Measurements from ENCODE around the gene SPOCK1. TPM values are rescaled to one million over a fixed set of nuclear protein-coding genes. Genes with fewer than 3 reads are reported as not detected.

Gene SPOCK1
- total RNA-seq, 2 experiments from 2014 or later = not detected

GRCh38 chr5:137155261-137156000, 343.7 kb downstream of the SPOCK1 start:
- H3K4me1 Mint-ChIP-seq (ENCODE audit: low read depth) = no peaks in the 10 kb centered on the region
- ChIA-PET POLR2A (no interaction called here), CTCF (no interaction called here)
- no peak for DNase-seq
- H3K36me3 Mint-ChIP-seq (ENCODE audit: low read depth) = no peaks in the 10 kb centered on the region
- no peak overlapping the region for H3K4me3 Mint-ChIP-seq
- TF ChIP-seq, protein P1, sequence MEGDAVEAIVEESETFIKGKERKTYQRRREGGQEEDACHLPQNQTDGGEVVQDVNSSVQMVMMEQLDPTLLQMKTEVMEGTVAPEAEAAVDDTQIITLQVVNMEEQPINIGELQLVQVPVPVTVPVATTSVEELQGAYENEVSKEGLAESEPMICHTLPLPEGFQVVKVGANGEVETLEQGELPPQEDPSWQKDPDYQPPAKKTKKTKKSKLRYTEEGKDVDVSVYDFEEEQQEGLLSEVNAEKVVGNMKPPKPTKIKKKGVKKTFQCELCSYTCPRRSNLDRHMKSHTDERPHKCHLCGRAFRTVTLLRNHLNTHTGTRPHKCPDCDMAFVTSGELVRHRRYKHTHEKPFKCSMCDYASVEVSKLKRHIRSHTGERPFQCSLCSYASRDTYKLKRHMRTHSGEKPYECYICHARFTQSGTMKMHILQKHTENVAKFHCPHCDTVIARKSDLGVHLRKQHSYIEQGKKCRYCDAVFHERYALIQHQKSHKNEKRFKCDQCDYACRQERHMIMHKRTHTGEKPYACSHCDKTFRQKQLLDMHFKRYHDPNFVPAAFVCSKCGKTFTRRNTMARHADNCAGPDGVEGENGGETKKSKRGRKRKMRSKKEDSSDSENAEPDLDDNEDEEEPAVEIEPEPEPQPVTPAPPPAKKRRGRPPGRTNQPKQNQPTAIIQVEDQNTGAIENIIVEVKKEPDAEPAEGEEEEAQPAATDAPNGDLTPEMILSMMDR (IDR thresholded peaks at IDR 0.05) = no peak
- intact Hi-C loops (cut with micrococcal nuclease) = no loop called here
- peaks cover 3% of the 10 kb centered on the region for H3K9me3 Mint-ChIP-seq
- no peak overlapping the region for H3K27ac Mint-ChIP-seq
- no peak for ATAC-seq
- H3K27me3 Mint-ChIP-seq = peaks cover 2% of the 10 kb centered on the region

DNA sequence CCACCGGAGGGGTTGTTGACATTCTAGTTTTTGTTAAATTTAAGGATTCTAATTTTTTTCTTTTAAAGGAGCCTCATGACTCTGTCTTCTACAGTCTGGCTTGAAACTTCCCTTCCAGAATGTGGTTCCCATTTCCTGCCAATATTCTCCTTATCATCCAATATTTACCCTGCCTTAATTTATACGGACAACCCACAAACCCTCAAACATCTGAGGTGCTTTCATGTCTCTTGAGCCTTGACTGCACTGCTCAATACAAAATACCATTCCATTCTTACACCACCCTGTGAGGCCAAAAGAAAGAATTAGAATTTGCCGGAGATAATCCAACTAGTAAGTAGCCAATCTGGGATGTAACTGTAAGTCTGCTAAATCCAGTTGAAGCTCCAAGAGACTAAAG, 346.5 kb downstream of the SPOCK1 start:
- H3K9me3 Mint-ChIP-seq = no peaks in the 10 kb centered on the region
- no peak for ATAC-seq
- H3K27me3 Mint-ChIP-seq = peaks cover 2% of the 10 kb centered on the region
- H3K4me3 Mint-ChIP-seq = no peak overlapping the region
- POLR2A ChIA-PET = no interaction called here
- CTCF ChIA-PET = no interaction called here
- no peak overlapping the region for H3K27ac Mint-ChIP-seq
- TF ChIP-seq, protein P1 (IDR thresholded peaks at IDR 0.05) = no peak
- H3K4me1 Mint-ChIP-seq (ENCODE audit: low read depth) = no peaks in the 10 kb centered on the region
- intact Hi-C loops (cut with micrococcal nuclease) = no loop called here
- DNase-seq = no peak
- H3K36me3 Mint-ChIP-seq (ENCODE audit: low read depth) = no peaks in the 10 kb centered on the region

- POLR2A ChIA-PET = no interaction called here
- ATAC-seq (no peak), DNase-seq (no peak)
- Mint-ChIP-seq H3K4me3 (no peak overlapping the region), H3K36me3 (ENCODE audit: low read depth) (no peaks in the 10 kb centered on the region), H3K27me3 (peaks cover 1% of the 10 kb centered on the region), H3K9me3 (no peaks in the 10 kb centered on the region), H3K4me1 (ENCODE audit: low read depth) (no peaks in the 10 kb centered on the region), H3K27ac (no peak overlapping the region)
- intact Hi-C loops (cut with micrococcal nuclease) = no loop called here
- TF ChIP-seq, protein P1 (IDR thresholded peaks at IDR 0.05) = no peak
- CTCF ChIA-PET = no interaction called here
Measured at GRCh38 chr5:137148655-137149054, 350.5 kb downstream of the SPOCK1 start.

- ChIA-PET POLR2A (no interaction called here), CTCF (no interaction called here)
- Mint-ChIP-seq H3K4me1 (ENCODE audit: low read depth) (no peaks in the 10 kb centered on the region), H3K27ac (no peak overlapping the region), H3K36me3 (ENCODE audit: low read depth) (no peaks in the 10 kb centered on the region), H3K9me3 (no peaks in the 10 kb centered on the region), H3K4me3 (no peak overlapping the region), H3K27me3 (peaks cover 1% of the 10 kb centered on the region)
- intact Hi-C loops (cut with micrococcal nuclease) = no loop called here
- TF ChIP-seq, protein P1 (IDR thresholded peaks at IDR 0.05) = no peak
- ATAC-seq (no peak), DNase-seq (no peak)
Measured at GRCh38 chr5:137148159-137148558, 351.0 kb downstream of the SPOCK1 start.

DNA sequence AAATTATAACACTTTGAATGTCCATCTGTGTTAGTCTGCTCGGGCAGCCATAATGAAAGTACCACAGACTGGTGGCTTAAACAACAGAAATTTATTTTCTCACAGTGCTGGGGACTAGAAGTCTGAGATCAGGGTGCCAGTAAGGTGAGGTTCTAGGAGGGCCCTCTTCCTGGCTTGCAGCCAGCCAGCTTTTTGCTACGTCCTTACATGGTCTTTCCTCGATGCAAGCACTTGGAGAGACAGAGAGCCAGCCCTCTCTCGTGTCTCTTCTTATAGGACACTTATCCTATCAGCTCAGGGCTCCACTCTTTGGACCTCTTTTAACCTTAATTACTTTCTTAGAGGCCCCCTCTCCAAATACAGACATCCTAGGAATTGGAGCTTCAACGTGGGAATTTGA, 351.8 kb downstream of the SPOCK1 start:
- DNase-seq = no peak
- Mint-ChIP-seq H3K4me3 (no peak overlapping the region), H3K36me3 (ENCODE audit: low read depth) (no peaks in the 10 kb centered on the region), H3K27me3 (peaks cover 1% of the 10 kb centered on the region), H3K4me1 (ENCODE audit: low read depth) (no peaks in the 10 kb centered on the region), H3K27ac (no peak overlapping the region), H3K9me3 (no peaks in the 10 kb centered on the region)
- TF ChIP-seq, protein P1 (IDR thresholded peaks at IDR 0.05) = no peak
- intact Hi-C loops (cut with micrococcal nuclease) = no loop called here
- CTCF ChIA-PET = no interaction called here
- no peak for ATAC-seq
- POLR2A ChIA-PET = no interaction called here
